IMR-90 (cell line): ENCODE results near the gene EBF4.
A peak's percentile ranks its signal among the peaks of the same experiment; 100 is the strongest.

Experiments
- FOS ChIP-seq: fragments of 150-350 bp; IDR thresholded peaks from 2 replicates; pipeline ENCODE4 v1.6.1; 2016; ENCODE audit warnings: low read depth, low read length
- MAFK ChIP-seq: IDR thresholded peaks from 2 replicates; pipeline ENCODE4 v1.6.1; 2012; ENCODE audit warnings: low read depth, low read length, improper control_type of control experiment
- POLR2A ChIP-seq: IDR thresholded peaks from 2 replicates; pipeline ENCODE4 v1.6.1; 2012; ENCODE audit warnings: mild to moderate bottlenecking, low read depth, low read length
- RFX5 ChIP-seq: IDR thresholded peaks from 2 replicates; pipeline ENCODE4 v1.8.0; 2012; ENCODE audit warnings: low read depth, mild to moderate bottlenecking, low read length, moderate library complexity
- TF ChIP-seq, protein P1 (sequence below): conservative IDR thresholded peaks from 2 replicates; pipeline ENCODE4 v1.5.1; 2012; ENCODE audit warnings: mild to moderate bottlenecking, low read depth, low read length, improper control_type of control experiment
- TF ChIP-seq, protein P2 (sequence below): fragments of 150-350 bp; IDR thresholded peaks from 2 replicates; pipeline ENCODE4 v1.6.1; 2017; ENCODE audit warnings: mild to moderate bottlenecking, antibody characterized with exemption, low read length, low read depth

DNA sequence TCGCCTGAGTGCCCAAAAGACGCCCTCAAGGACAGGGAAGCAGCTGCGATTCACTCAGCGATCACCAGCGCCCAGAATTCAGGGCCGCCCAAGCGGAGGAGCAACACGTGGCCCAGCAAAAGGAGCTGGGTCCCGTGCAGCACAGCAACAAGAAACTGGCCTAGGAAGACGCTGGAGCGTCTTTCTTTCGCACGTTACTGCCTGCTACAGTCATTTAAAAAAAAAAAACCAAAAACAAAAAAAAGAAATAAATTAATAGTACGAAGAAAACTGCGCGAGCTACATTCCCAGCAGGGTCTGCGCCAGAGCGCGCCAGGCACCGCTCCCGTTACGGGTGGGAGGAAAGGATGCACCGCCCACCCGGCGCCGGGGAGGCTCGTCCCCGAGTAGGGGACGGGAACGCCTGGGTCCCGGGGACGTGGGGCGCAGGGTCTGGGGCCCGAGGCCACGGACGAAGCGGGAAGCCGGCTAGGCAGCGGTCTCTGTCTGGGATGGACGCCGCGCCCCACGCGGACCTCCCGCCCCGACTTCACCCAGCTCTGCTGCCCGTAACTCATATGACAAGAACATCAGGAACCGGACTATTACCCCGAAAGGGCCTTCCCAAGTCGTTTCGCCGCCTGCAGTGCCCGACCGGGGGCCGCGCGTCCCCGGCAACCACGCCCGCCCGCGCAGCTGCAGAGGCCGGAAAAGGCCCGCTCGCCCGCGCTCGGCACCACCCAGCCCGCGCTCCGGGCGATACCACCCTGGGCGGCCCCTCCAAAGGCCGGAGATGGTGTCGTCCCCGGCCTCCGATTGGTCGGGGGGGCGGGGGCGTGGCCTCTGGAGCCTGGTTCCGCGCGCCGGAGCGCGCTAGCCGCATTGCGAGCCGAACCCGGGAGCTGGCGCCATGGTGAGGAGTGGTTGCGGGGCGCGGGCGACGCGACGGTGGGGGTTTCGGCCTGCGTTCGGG is 40.5 kb upstream of the EBF4 start, which contains the start of gene NOP56:
- TF ChIP-seq, protein P1, sequence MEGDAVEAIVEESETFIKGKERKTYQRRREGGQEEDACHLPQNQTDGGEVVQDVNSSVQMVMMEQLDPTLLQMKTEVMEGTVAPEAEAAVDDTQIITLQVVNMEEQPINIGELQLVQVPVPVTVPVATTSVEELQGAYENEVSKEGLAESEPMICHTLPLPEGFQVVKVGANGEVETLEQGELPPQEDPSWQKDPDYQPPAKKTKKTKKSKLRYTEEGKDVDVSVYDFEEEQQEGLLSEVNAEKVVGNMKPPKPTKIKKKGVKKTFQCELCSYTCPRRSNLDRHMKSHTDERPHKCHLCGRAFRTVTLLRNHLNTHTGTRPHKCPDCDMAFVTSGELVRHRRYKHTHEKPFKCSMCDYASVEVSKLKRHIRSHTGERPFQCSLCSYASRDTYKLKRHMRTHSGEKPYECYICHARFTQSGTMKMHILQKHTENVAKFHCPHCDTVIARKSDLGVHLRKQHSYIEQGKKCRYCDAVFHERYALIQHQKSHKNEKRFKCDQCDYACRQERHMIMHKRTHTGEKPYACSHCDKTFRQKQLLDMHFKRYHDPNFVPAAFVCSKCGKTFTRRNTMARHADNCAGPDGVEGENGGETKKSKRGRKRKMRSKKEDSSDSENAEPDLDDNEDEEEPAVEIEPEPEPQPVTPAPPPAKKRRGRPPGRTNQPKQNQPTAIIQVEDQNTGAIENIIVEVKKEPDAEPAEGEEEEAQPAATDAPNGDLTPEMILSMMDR, result no peak
- TF ChIP-seq POLR2A (peak; percentile 96), FOS (no peak), RFX5 (no peak), MAFK (no peak)
- TF ChIP-seq, protein P2, sequence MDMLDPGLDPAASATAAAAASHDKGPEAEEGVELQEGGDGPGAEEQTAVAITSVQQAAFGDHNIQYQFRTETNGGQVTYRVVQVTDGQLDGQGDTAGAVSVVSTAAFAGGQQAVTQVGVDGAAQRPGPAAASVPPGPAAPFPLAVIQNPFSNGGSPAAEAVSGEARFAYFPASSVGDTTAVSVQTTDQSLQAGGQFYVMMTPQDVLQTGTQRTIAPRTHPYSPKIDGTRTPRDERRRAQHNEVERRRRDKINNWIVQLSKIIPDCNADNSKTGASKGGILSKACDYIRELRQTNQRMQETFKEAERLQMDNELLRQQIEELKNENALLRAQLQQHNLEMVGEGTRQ, result peak; percentile 85
